Osteocyte (in vitro differentiated cells): ENCODE data around the gene FHOD3. TPM values are rescaled to one million over a fixed set of nuclear protein-coding genes. Genes with fewer than 3 reads are reported as not detected.

Experiments
- DNase-seq: peaks from one replicate; pipeline ENCODE4 v3.0.0; 2021; ENCODE audit warnings: mixed read lengths; ENCODE audit not compliant: unreplicated experiment; ENCODE audit errors: extremely low spot score
- H3K27ac Mint-ChIP-seq: one replicate; pipeline ENCODE4 v1.8.0; 2021; ENCODE audit warnings: mild to moderate bottlenecking, mixed read lengths; ENCODE audit not compliant: unreplicated experiment
- H3K27me3 Mint-ChIP-seq: one replicate; pipeline ENCODE4 v1.8.0; 2021; ENCODE audit warnings: mixed read lengths; ENCODE audit not compliant: unreplicated experiment
- H3K36me3 Mint-ChIP-seq: one replicate; pipeline ENCODE4 v1.8.0; 2021; ENCODE audit warnings: mixed read lengths; ENCODE audit not compliant: unreplicated experiment
- H3K4me1 Mint-ChIP-seq: one replicate; pipeline ENCODE4 v1.8.0; 2021; ENCODE audit warnings: mixed read lengths; ENCODE audit not compliant: unreplicated experiment
- H3K4me3 Mint-ChIP-seq: one replicate; pipeline ENCODE4 v1.8.0; 2021; ENCODE audit warnings: mild to moderate bottlenecking, moderate library complexity, mixed read lengths; ENCODE audit not compliant: unreplicated experiment
- H3K9me3 Mint-ChIP-seq: one replicate; pipeline ENCODE4 v1.8.0; 2021; ENCODE audit warnings: mixed read lengths; ENCODE audit not compliant: unreplicated experiment
- total RNA-seq: library from RNA; stranded (reverse); gene quantifications from 2 replicates; pipeline ENCODE4 v1.2.1, GENCODE V29; 2021
- TF ChIP-seq, protein P1 (sequence below): fragments of 200-600 bp; sonication (generic); IDR thresholded peaks from 2 replicates; pipeline ENCODE4 v1.5.0; 2021; ENCODE audit warnings: antibody characterized with exemption, mild to moderate bottlenecking, moderate library complexity

FHOD3 gene
- total RNA-seq, 1 donor from 2014 or later: 1.2 TPM

DNA sequence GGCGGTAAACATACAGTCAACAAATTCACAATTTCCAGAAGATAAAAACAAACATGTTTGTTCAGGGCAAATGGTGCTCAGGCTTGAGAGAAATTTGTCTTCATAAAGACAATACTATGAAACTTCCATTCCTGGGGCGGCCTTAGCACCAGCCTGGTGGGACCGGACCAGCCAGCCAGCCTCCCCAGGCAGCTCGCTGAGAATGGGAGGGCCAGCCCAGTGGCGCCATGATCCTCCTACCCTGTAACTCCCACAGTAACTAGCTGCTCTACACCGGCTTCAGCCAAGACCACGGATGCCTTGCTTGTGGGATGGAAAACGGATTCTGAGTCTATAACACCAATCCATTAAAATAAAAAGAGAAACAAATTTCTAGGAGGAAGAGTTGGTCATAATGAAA lies 24.2 kb upstream of the FHOD3 start:
- peaks cover 27% of the 10 kb centered on the region for H3K27me3 Mint-ChIP-seq
- TF ChIP-seq, protein P1, sequence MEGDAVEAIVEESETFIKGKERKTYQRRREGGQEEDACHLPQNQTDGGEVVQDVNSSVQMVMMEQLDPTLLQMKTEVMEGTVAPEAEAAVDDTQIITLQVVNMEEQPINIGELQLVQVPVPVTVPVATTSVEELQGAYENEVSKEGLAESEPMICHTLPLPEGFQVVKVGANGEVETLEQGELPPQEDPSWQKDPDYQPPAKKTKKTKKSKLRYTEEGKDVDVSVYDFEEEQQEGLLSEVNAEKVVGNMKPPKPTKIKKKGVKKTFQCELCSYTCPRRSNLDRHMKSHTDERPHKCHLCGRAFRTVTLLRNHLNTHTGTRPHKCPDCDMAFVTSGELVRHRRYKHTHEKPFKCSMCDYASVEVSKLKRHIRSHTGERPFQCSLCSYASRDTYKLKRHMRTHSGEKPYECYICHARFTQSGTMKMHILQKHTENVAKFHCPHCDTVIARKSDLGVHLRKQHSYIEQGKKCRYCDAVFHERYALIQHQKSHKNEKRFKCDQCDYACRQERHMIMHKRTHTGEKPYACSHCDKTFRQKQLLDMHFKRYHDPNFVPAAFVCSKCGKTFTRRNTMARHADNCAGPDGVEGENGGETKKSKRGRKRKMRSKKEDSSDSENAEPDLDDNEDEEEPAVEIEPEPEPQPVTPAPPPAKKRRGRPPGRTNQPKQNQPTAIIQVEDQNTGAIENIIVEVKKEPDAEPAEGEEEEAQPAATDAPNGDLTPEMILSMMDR: no peak
- no peak overlapping the region for H3K4me3 Mint-ChIP-seq
- peaks cover 10% of the 10 kb centered on the region for H3K36me3 Mint-ChIP-seq
- no peak overlapping the region for H3K27ac Mint-ChIP-seq
- DNase-seq: no peak
- H3K9me3 Mint-ChIP-seq: no peaks in the 10 kb centered on the region
- peaks cover 2% of the 10 kb centered on the region for H3K4me1 Mint-ChIP-seq

DNA sequence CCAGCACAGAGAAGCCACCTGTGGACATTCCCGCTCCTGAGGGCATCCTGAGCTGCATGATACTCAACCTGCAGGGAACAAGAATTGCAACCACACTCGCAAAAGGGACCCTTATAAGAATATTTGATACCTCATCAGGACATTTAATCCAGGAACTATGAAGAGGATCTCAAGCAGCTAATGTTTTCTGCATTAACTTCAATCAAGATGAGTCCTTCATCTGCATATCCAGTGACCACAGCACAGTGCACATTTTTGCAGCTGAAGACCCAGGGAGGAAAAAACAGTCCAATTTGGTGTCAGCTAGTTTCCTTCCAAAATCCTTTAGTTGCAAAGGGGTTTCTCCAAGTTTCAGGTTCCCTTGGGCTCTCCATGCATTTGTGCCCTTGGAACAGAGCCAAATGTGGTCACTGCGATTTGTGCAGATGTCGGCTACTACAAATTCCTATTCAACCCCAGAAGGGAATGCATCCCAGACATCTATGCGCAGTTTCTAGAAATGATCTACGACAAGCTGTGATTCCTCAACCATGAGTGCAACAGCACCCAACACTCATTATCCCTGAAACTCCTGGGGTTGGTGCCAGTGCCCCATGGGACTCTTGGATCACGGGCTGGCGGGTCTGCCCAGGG lies 23.3 kb upstream of the FHOD3 start:
- Mint-ChIP-seq H3K4me1 (peaks cover 2% of the 10 kb centered on the region), H3K9me3 (no peaks in the 10 kb centered on the region), H3K4me3 (no peak overlapping the region), H3K36me3 (peaks cover 6% of the 10 kb centered on the region), H3K27ac (no peak overlapping the region), H3K27me3 (peaks cover 34% of the 10 kb centered on the region)
- TF ChIP-seq, protein P1: no peak
- no peak for DNase-seq

DNA sequence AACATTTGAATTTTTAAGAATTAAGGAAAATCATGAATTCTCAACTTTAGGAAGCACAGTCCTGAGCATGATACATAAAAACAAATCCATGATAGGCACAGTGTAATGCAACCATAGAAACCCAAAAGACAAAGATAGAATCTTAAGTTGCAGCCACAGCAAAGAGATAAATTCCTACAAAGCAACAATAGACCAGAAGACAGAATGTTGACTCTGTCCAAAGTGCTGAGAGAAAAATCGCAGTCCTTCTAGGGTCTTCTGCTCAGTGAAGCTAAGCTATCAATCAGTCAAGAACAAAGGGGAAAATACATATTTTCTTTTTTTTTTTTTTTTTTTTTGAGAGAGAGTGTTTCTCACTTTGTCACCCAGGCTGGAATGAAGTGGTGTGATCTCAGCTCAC lies 22.0 kb upstream of the FHOD3 start:
- no peak for DNase-seq
- Mint-ChIP-seq H3K36me3 (no peaks in the 10 kb centered on the region), H3K27me3 (peaks cover 48% of the 10 kb centered on the region), H3K4me3 (no peak overlapping the region), H3K9me3 (no peaks in the 10 kb centered on the region), H3K27ac (no peak overlapping the region), H3K4me1 (peaks cover 2% of the 10 kb centered on the region)
- TF ChIP-seq, protein P1: no peak

DNA sequence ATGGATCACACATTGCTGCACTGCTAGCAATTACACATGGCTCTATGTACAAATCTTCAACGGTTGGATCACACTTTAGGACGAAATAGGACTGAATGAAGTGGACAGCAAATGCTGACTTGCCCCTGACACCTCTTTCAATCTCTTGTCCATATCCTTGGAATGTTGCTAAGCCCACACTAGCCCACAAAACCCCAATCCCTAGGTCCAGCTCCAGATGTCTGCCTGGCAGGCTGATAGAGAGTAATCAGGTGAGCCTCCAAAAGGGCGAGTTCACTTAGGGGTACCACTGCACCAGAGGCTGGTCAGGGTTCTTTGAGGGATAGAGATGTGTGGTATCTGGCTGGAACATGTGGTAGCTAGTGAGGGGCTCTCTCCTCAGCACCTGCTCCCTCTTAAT lies 18.5 kb upstream of the FHOD3 start:
- no peak overlapping the region for H3K4me3 Mint-ChIP-seq
- no peaks in the 10 kb centered on the region for H3K36me3 Mint-ChIP-seq
- TF ChIP-seq, protein P1: no peak

DNA sequence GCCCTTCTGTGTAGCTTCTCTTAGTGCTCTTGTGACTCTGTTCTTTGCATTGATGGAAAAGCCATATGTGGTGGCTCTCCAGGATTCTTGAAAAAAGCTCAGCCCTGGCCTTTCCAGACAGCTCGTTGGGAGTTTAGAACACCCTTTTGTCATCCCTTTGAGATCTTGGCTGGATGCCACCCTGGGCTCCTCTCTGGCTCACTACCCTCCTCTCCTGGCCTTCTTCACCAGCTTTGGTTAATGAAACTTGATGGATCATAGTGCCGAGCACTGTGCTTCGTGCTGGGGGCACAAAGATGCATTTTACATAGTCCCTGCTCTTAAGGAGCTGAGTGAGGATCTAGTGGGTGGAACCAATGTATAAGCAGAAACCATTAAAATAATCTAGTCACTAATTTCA lies 15.6 kb upstream of the FHOD3 start:
- H3K9me3 Mint-ChIP-seq: no peaks in the 10 kb centered on the region
- H3K36me3 Mint-ChIP-seq: no peaks in the 10 kb centered on the region
- H3K27ac Mint-ChIP-seq: no peak overlapping the region
- no peak overlapping the region for H3K4me3 Mint-ChIP-seq
- peaks cover 2% of the 10 kb centered on the region for H3K4me1 Mint-ChIP-seq
- no peak for DNase-seq
- peaks cover 67% of the 10 kb centered on the region for H3K27me3 Mint-ChIP-seq
- TF ChIP-seq, protein P1: no peak

More for the DNA sequence above, 18.5 kb upstream of the FHOD3 start:
- Mint-ChIP-seq H3K9me3 (no peaks in the 10 kb centered on the region), H3K4me1 (peaks cover 2% of the 10 kb centered on the region), H3K27me3 (peaks cover 70% of the 10 kb centered on the region), H3K27ac (no peak overlapping the region)
- no peak for DNase-seq
